Measurements from ENCODE around the gene COQ8B.
A peak's percentile ranks its signal among the peaks of the same experiment; 100 is the strongest.

DNA sequence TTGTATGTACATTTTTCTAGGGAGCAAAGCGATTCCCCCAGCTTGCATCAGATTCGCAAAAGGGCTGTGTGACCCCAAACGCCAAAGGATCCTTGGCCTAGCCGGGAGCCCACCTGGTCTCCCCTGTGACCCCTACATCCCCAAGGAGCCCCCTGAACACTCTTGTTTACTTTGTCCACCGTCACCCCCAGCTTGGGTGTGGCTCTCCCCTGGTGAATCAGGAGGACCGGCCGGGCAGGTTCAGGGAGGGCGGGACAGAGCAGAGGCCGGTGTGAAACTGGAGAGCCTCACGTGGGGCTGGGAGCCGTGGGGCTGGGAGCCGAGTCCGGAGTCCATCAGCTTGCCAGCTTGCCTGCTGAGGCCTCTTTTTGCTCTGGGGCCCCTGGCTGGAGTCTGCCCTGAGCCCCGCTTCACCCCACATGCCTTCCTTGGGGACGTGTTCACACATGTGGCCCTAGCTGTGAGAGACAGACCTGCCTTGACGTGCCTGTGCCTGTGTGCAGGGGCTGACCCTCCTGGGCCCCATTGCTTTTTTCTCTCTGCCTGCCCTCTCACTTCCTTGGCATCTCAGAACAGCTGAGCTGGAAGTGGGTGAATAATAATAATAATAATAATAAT, 2.2 kb upstream of the COQ8B start:
- no peak for TF ChIP-seq CTCF (IDR thresholded peaks at IDR 0.05)
- peak in 1 of 2 donors; percentile 11 for TF ChIP-seq POLR2A (IDR thresholded peaks at IDR 0.05)
- TF ChIP-seq EP300 (IDR thresholded peaks at IDR 0.05) = no peak
- no peak for TF ChIP-seq POLR2AphosphoS5 (IDR thresholded peaks at IDR 0.05)

All from suprapubic skin (tissue), 4 donors.